GM18498 (cell line): ENCODE results near the gene STX3.
"Not testable (repeated sequence)": the region's sequence is repeated elsewhere in the genome, so short reads cannot be mapped to it uniquely, and the experiment has no call there.

Experiments used
- ATAC-seq: cut with Tn5 transposase; IDR thresholded peaks from one replicate; pipeline ENCODE4 v1.9.1; 2021; ENCODE audit warnings: mild to moderate bottlenecking, moderate library complexity; ENCODE audit not compliant: unreplicated experiment

Gene STX3

DNA sequence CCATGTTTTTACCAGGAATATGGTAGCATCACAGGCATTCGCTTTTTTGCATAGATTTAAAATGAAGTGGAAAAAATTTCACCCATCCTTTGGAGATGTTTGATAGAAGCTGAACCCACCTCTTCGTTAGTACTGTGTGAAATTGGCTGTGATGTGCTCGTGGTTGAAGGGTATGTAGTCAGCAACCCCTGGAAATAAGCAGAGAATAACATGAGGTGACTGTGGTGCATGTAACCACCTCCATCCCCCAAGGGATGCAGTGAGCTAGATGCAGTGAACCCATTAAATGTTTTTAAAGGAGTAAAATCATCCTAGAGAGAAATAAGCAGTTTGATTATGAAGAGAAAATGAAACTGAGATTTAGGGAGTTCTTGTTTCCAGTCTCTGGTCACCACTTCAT lies 74.2 kb downstream of the STX3 start:
- no peak for ATAC-seq

DNA sequence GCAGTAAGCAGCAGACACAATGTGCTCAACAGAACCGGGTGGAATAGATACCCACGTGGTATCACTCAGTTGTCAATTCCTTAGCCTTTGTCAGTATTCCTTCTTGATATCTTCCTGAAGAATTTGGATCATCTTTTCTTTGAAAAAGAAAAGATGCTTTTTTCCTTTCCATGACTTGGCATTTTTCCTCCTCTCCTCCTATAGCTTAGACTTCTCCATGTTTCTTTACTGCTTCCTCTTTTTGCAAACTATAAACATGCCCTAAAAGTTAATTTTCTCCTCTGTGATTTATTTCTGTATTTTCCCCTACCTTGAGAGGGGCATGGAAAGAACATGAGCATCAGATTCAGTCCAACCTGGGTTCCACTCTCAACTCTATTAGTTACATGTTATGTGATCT lies 78.4 kb downstream of the STX3 start:
- ATAC-seq: no peak

DNA sequence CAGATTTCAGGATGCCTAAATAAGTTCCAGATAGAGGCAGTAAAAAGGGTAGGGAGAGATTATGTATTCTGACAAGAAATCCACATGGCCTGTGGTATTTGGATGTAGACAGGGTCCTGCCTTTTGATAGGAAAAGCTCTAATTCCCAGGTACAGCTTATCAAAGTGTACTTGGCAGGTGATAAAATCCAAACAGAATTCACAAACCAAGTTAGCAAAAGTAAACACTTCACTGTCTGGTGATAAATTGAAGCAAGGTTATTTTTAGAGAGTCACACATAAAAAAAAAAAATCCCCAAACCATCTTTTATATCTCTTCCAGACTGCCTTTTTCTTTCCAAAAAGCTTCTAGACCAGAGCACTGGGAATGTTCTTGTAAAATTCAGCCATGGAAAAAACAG lies 84.4 kb downstream of the STX3 start:
- ATAC-seq: no peak

DNA sequence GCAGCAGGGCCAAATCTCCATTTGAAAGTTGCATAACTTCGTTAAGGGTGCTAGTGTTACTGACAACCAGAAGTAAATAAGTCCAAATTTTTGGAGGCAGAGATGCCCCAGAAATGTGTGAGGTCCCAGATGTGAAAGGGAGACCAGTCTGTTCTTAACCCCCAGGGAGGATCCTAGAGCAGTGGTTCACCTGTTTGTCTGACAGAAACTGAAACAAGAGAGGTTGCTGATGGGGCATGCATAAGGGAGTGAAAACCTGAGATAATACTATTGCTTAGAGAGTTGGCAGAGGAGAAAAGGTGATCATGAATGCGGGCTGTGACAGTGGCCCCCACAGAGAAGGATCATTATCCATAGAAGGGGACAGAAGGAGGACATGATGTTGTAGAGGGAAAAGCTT lies 86.3 kb downstream of the STX3 start:
- peak; percentile 64 for ATAC-seq

DNA sequence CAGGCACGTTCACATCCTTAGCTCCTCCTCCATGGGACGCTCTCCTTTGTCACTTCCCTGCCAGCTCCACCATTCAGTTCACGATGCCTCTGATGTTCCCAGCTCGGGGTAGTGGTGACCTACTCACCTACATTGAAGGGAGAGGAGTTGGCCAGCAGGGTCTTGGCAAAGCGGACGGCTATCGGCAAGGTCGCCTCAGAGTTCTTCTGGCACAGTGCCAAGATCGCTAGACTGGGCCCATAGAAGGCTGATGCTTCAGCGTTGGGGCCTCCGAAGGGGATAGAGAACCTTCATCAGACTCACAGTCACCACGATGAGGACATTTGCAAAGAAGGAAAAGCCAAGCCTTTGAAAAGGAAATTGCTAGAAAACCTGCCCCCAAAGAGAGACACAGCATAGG lies 87.1 kb downstream of the STX3 start:
- ATAC-seq: no peak

DNA sequence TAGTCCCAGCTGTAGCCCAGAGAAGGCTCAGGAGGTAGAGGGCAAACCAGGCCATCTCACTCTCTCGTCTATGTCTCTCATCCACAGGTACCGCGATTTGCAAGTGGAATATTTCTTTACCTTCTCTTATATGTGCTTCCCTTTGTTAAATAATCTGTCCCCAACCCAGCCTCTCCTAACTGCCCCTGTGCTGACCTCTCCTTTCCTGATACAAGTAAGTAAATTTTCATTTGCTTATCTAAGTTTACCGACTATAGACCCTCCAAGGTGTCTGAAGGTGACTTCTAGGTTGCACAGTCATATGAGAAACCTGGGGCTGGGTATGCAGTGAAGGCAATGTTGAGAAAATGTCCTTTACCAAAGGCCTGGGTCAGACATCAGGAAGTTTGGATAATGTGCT lies 90.2 kb downstream of the STX3 start, which contains the start of gene CBLIF:
TSS of gene CBLIF (minus strand) at position 101 of the 400 bp plus-strand sequence. CDS start at position 55, 46 bp downstream.
- no peak for ATAC-seq

DNA sequence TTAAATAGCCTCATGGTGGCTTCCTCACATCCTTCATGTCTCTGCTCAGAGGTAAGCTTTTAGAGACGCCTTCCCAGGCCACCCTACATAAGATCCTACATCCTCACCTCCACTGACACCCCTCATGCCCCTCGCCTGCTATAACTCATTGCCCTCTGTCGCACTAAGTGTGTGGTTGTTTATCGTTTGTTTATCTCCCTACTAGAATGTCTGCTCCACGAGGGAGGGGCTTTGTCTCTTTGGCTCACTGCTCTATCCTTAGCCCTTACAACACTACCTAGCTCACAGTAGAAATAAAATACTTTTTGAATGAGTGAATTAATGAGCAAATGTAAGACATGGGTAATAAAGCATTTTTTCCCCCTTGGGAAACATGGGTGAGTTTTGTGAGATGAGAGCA lies 91.4 kb downstream of the STX3 start:
- no peak for ATAC-seq

DNA sequence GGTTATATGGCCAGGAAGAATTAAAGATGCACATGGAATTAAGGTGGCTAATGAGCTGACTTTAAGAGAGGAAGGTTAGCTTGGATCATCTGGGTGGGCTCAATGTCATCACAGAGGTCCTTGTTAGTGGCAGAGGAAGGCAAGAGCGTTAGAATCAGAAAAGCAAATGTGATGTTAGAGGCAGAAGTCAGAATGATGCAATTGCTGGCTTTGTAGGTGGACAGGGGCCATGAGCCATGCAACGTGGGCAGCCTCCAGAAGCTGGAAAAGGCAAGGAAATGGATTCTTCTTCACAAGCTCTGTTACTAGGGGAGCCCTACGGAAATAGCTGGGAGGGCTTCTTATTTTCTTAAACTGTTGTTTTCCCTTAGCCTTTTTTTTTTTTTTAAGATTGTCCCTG lies 92.5 kb downstream of the STX3 start:
- ATAC-seq: no peak

DNA sequence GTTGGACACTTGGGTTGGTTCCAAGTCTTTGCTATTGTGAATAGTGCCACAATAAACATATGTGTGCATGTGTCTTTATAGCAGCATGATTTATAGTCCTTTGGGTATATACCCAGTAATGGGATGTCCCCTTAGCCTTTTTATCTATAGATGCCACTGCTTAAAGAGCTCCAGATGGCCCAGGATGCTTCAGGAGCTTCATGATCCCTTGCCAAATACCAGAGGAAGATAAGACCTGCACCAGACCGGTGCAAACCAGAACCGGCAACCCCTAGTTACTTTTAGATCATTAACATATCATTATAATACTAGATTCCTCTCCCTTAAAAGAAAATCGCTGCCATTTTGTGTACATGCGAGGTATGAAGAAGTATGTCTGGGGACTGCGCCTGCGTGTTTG lies 93.3 kb downstream of the STX3 start:
- not testable (repeated sequence) for ATAC-seq

DNA sequence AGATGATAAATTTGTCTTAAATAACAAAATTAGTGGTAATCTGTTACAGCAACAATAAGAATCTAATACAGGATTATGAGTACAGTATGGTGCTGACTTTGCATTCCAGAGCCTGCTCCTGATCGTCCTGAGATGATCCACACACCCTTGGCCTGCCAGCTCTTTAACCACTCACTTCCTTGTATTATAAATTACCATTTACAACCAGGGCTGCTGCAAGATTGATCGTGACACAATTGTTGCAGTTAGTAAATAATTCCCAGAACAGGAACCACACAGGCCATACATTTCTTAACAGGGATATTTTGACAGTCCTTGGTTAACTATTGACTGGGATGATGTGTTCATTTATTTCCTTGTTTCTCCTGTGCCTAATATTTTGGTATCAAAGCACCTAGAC lies 94.0 kb downstream of the STX3 start:
- ATAC-seq: no peak

DNA sequence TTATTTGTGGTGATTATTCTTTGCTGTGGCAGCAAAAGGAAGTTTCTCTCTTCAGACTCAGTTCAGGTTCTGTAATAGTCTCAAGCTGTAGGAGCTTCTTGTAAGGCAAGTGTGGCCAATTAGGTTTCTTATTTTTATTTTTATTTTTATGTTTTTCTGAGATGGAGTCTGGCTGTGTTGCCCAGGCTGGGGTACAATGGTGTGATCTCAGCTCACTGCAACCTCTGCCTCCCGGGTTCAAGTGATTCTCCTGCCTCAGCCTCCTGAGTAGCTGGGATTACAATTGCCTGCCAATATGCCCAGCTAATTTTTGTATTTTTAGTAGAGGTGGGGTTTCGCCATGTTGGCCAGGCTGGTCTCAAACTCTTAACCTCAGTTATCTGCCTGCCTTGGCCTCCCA lies 94.4 kb downstream of the STX3 start:
- not testable (repeated sequence) for ATAC-seq

DNA sequence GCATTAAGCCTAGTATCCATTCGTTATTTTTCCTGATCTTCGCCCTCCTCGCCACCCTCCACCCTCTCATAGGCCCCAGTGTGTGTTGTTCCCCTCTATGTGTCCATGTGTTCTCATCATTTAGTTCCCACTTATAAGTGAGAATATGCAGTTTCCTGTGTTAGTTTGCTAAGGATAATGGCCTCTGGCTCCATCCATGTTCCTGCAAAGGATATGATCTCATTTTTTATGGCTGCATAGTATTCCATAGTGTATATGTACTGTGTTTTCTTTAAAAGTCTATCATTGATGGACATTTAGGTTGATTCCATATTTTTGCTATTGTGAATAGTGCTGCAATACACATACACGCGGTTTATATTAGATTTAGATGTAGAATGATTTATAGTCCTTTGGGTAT lies 96.2 kb downstream of the STX3 start:
- not testable (repeated sequence) for ATAC-seq

DNA sequence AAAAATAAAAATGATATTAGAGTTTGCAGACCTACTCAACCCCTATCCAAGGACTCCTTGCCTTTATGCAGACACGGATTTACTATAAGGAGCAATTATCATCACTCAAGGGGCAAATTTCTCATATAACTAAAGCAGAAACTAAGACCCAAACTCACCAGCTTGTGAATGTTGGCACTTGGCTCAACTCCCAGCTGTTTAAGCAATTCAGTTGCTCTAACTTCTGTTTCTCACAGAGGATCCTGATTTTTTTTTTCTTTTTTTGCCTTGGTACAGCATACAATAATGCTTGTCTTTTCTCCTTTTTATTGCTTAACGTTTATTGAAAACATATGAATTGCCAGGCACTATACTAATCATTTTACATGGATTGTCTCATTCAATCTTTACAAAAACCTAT lies 99.7 kb downstream of the STX3 start:
- ATAC-seq: no peak
